Body of pancreas (tissue), 4 donors: Measurements from ENCODE around the gene SYNE2.

ENCODE experiments used
- POLR2A ChIP-seq, 3 donors: fragments of 450-650 bp; IDR thresholded peaks; one replicate each; pipeline ENCODE4 v1.6.1; 2016; ENCODE audit warnings: antibody characterized with exemption in 3 of 3, mild to moderate bottlenecking in 2 of 3
- TF ChIP-seq, protein P1 (sequence below), 7 experiments: fragments of 450-650 bp in 4 of 7; fragments of 200-600 bp in 3 of 7; sonication (generic) in 3 of 7; IDR thresholded peaks; one replicate each; pipeline ENCODE4 v1.5.1; 2016 to 2019; ENCODE audit warnings: antibody characterized with exemption in 7 of 7

DNA sequence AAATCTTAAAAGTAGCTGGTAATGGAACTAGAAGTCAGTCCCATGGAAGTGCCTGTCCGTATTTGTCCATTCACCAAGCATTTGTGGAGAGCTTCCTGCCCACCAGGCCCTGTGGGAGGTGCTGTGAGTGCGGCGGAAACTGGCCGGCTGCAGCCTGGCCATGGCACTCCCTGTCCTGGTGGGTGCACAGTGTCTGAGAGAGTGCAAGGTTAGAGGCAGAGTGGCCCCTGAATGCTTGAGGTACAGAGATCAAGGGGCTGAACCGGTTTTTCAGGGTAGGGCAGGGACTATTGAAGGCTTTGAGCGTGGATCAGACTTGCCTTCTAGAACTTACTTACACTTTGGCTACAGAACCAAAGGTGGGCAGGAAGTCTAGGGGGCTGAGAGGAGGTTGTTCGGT lies 348.5 kb downstream of the SYNE2 start:
- TF ChIP-seq POLR2A (IDR thresholded peaks at IDR 0.05), result no peak
- TF ChIP-seq, protein P1, sequence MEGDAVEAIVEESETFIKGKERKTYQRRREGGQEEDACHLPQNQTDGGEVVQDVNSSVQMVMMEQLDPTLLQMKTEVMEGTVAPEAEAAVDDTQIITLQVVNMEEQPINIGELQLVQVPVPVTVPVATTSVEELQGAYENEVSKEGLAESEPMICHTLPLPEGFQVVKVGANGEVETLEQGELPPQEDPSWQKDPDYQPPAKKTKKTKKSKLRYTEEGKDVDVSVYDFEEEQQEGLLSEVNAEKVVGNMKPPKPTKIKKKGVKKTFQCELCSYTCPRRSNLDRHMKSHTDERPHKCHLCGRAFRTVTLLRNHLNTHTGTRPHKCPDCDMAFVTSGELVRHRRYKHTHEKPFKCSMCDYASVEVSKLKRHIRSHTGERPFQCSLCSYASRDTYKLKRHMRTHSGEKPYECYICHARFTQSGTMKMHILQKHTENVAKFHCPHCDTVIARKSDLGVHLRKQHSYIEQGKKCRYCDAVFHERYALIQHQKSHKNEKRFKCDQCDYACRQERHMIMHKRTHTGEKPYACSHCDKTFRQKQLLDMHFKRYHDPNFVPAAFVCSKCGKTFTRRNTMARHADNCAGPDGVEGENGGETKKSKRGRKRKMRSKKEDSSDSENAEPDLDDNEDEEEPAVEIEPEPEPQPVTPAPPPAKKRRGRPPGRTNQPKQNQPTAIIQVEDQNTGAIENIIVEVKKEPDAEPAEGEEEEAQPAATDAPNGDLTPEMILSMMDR (IDR thresholded peaks at IDR 0.05), result no peak
